GM19099 (cell line): Measurements from ENCODE around the gene RGL2.

Experiments used
- POLR2A ChIP-seq: IDR thresholded peaks from 3 replicates; pipeline ENCODE4 v1.6.1; 2011; ENCODE audit warnings: low read depth; ENCODE audit not compliant: insufficient read length; ENCODE audit errors: extremely low read depth

RGL2 gene

DNA sequence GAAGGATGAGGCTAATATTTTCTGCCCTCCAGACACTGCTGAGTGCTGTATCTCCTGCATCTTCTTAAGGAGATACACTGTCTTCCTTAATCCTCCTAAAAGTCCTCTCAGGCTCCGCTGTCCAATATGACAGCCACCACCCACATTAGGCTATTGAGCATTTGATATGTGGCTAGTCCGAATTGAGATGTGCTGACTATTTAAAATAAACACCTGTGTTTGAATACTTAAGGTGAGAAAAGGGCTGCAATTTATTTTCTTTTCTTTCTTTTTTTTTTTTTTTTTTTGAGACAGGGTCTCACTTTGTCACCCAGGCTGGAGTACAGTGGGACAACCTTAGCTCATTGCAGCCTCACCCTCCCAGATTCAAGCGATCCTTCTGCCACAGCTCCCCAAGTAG lies 3.1 kb upstream of the RGL2 start:
- TF ChIP-seq POLR2A: no peak

- TF ChIP-seq POLR2A: peak; percentile 89
Measured at GRCh38 chr6:33299237-33299944, 649 bp upstream of the RGL2 start.

DNA sequence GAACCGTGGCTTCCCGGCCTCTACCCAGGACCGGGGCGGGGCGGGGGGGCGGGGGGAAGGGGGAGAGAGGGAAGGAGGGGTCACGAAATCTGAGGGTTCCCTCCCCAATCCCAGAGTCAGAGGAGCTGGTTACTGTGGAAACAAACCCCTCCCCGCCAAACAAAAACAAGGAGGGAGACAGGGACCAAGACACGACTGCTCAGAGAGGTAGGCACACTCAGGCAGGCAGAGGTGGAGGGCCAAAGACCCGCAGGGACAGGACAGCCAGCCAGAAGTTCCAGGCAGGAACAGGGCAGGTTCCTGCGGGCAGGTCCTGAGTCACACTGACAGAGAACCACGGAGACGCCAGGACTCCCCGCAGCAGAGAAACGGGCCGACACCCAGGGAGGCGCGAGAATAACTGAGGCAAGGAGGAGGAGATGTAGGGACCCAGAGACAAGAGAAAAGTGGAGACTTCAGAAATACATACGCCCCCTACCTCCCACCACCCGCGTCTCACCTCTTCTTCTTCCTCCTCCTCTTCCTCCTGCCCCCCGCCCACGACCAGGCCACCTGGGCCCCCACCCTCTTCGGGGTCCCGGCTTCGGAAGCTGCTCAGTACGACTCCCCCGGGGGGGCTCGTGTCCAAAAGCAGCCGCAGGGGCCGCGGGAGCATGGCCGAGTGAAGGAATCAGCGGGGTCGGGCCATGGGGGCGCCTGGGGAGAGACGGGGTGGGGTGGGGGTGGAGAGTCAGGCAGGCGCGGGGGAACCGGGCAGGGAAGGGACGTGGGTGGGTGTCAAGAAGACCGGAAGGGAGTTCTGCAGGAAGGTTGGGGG lies 578 bp downstream of the RGL2 start:
- TF ChIP-seq POLR2A: peak; percentile 41

DNA sequence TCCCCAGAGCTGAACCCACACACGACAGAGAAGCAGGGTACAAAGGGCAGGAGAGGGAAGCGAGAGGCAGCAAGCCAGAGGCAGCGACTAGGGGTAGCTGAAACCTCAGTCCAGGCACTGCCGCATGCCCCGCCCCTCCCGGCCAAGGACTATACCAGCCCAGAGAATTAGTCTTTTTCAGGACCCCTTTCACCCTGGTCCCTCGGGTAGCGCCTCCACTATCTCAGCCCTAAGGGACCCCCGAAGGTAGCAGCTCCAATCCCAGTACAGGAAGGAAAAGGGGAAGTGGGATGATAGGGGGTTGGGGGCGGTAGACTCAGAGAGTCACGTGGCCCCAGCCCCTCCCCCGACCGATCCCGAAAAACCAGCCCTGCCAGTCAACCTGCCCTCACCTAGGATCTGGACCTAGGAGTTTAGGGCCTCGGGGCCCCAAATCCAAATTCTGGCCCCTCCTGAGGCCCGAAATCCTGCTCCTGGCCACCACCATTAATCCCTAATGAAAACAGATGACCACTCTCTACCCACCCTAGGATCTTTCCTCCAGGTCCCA lies 1.3 kb downstream of the RGL2 start:
- no peak for TF ChIP-seq POLR2A

- TF ChIP-seq POLR2A: no peak
Measured at GRCh38 chr6:33296797-33297405, 1.8 kb downstream of the RGL2 start.

- no peak for TF ChIP-seq POLR2A
Measured at GRCh38 chr6:33295621-33296369, 2.9 kb downstream of the RGL2 start.

DNA sequence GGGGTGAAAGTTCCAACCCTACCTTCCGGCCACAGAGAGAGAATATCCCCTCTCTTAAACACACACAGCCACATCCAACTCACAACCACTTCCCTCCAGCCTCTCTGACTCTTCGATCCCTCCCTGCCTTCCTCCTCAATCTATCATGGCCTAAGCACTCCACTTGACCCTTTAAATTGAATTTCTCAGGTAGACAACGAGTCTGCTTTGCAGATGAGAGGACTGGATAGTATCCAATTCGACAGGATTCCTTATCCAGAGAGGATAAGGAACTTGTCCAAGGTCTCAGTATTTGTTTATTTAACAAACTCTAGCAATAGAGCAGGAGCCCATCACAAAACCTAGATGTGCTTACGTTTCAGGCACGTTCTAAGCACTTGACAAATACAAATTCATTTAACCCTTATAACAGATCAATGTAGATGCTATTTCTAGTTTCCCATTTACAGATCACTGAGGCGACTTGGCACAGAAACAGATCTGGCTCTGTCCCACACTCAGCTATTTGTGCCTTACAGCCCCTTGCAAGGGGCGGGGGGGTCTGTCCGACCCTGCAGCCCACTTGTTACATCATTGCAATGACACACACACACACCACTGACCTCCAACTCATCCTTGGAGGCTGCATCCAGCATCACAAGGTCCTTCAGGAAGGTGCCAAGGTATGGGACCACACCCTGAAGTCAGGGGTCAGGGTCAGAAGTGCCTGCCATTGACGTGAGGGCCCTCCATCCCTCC lies 4.5 kb downstream of the RGL2 start:
- TF ChIP-seq POLR2A: no peak

- TF ChIP-seq POLR2A: no peak
Measured at GRCh38 chr6:33292996-33293682, 5.6 kb downstream of the RGL2 start.

DNA sequence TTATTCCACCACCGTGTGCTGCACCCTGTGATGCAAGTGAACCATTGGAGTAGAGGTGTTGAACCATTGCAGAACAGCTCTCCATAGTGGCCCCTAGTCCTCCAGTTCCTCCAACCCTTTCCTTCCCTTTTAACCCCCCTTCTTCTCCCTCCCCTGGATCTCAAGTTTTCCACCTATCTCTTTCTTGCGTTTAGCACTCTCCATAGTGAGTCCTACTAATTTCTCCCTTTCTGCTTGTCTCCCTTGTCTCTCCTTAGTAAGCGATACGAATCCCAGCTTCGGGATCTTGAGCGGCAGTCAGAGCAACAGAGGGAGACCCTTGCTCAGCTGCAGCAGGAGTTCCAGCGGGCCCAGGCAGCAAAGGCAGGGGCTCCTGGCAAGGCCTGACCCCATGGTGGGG lies 8.3 kb downstream of the RGL2 start:
- no peak for TF ChIP-seq POLR2A

- no peak for TF ChIP-seq POLR2A
Measured at GRCh38 chr6:33289784-33290315, 8.9 kb downstream of the RGL2 start.

DNA sequence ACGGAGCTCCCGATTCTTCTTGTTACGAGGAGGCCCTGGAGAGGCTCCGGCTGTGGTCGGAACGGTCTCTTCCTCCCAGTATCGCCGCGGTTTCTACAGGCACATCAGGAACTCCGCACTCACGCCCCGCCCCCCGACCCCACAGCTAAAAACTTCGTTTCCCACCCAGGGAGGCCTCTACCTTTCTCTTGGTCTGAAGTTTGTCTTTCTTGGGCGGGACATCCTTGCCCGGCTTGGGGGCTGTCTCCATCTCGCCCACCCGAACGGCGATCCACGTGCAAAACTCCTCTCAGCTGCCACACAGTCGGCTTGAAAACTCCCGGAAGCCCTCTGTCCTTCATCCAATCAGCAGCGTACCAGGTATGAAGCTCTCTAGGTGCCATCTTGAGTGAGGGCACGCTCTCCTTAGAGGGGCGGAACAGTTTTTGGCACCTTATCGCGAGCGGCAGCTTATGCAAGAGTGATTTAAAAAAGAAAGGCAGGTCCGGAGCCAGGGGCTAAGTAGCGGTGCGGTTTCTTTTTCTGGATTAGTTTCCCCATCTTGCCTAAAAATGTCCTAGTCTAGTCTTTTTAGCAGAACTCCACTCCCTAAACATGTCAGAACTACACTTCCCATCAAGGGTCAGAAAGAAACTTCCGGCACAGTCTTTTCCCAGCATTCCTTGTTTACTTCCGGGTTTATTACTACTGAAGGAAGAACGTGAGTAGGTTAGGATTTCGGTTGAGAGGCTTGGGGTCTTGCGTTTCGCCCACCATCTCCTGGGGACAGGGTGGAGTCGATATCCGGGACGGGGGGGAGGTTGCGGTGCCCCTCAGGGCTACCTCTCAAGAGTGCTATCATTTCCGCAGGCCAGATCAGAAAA lies 9.6 kb downstream of the RGL2 start, which contains the start of the genes PFDN6 and WDR46:
Gene PFDN6, plus strand, starts transcription at position 681 of the 863 bp plus-strand sequence. CDS start 256 bp downstream, outside the sequence.
Gene WDR46, minus strand, starts transcription at position 319 of the 863 bp plus-strand sequence. Its CDS starts 69 bp downstream, at position 250.
- peak; percentile 47 for TF ChIP-seq POLR2A

DNA sequence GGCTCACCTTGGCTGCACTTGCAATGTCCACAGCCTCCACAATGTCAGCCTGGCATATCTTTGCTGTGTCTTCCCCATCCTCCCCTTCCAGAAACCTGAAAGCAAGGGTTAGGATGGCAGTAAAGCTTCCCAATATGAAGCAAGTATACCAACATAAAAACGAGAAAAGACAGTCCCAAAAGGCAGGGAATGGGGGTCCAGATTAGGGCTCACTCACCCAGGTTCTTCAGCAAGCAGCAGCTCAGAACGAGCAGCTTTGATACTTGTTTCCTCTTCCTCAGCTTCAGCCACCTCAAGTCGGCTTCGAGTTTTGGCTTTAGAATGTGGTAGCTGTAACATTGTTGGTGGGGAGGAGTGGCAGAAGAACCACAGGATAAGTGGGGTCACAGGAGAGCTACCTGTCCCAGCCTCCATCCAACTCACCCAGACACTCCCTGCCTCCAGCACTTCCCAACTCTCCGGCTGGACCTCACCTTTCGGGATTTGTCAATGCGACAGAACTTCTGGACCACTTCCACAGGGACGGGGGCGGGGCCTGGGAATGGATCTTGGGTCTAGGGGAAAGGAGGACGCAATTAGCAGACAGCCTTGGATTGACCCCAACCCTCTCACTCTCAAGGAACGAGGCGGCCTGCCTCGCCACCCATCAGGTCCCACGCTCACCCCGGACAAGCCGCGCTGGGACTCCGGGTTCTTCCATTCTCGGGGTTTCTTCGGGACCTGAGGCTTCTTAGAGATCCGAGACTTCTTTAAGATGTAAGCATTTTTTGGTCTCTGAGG lies 10.4 kb downstream of the RGL2 start:
- TF ChIP-seq POLR2A: no peak
